K562 (cell line): ENCODE measurements around the gene KCNB1. TPM values are rescaled to one million over a fixed set of nuclear protein-coding genes. Genes with fewer than 3 reads are reported as not detected.

ENCODE experiments used
- ATAC-seq: fragments of 200-7000 bp; cut with Tn5 transposase; 3 replicates; pipeline ENCODE4 v1.9.1; 2020; ENCODE audit warnings: moderate library complexity
- BruUV-seq: library from RNA; stranded (reverse); fragments of 400-500 nt; replicated peaks from 2 replicates; lab custom pipeline; 2021; lab: Mats Ljungman, UMichigan
- CTCF ChIA-PET: fragments of 300-600 bp; formaldehyde crosslinking; extraction: SDS; loops from one replicate; lab custom pipeline; 2021; ENCODE audit warnings: low intra/inter-chr PET ratio; lab: Yijun Ruan, JAX
- POLR2A ChIA-PET: fragments of 300-600, 350-650 bp; sonication (Branson Sonifier 250); formaldehyde crosslinking; extraction: SDS; loops from one replicate; lab custom pipeline; 2021; ENCODE audit warnings: antibody characterized with exemption, inconsistent platforms; lab: Yijun Ruan, JAX
- DNase-seq, 4 experiments: peaks; one replicate each; pipeline versions ENCODE4 v3.0.0 to v3.0.0-alpha.2; 2011 to 2018; ENCODE audit warnings: low spot score in 3 of 4, mixed read lengths in 3 of 4; ENCODE audit errors: extremely low read depth in 1 of 4
- FAIRE-seq: peaks from 2 replicates; lab custom pipeline; 2011; peaks lifted over from hg19 to GRCh38; lab: Jason Lieb, UNC
- H2AFZ ChIP-seq: 2 replicates; pipeline ENCODE4 v1.6.0; 2011; ENCODE audit warnings: low read depth, low read length, control low read depth, inconsistent platforms
- H3K27ac ChIP-seq: fragments of 200-600 bp; 3 replicates; pipeline ENCODE4 v1.8.0; 2011; ENCODE audit warnings: low read depth, mild to moderate bottlenecking, control low read depth, inconsistent platforms, low read length, moderate library complexity, mixed read lengths; ENCODE audit errors: extremely low read depth
- H3K27me3 ChIP-seq, 2 experiments: fragments of 300-600 bp in 1 of 2; 2 replicates in 1 of 2; 3 replicates in 1 of 2; pipeline versions ENCODE4 v1.6.0 to v1.8.0; 2011; ENCODE audit warnings: inconsistent platforms in 2 of 2, low read length in 2 of 2, mild to moderate bottlenecking in 1 of 2, mixed read lengths in 1 of 2, moderate library complexity in 1 of 2; ENCODE audit not compliant: control insufficient read depth in 2 of 2, insufficient read depth in 2 of 2
- H3K36me3 ChIP-seq: fragments of 300-600 bp; 3 replicates; pipeline ENCODE4 v1.8.0; 2011; ENCODE audit warnings: mild to moderate bottlenecking, low read length, inconsistent platforms; ENCODE audit not compliant: control insufficient read depth, insufficient read depth
- H3K4me1 ChIP-seq, 2 experiments: fragments of 200-600 bp in 1 of 2; replicated peaks in 1 of 2; 2 replicates in 1 of 2; 3 replicates in 1 of 2; pipeline versions ENCODE4 v1.5.1 to v1.8.0; 2011; ENCODE audit warnings: inconsistent platforms in 2 of 2, low read length in 2 of 2, mild to moderate bottlenecking in 1 of 2, mixed read lengths in 1 of 2, moderate library complexity in 1 of 2; ENCODE audit not compliant: control insufficient read depth in 2 of 2, insufficient read depth in 2 of 2
- H3K4me2 ChIP-seq: 2 replicates; pipeline ENCODE4 v1.6.1; 2011; ENCODE audit warnings: low read length, control low read depth, inconsistent platforms, mixed read lengths; ENCODE audit not compliant: insufficient read depth
- H3K4me3 ChIP-seq: fragments of 200-600 bp; sonication (generic), shearing (Covaris generic); 2 replicates; pipeline ENCODE4 v1.5.1; 2016; ENCODE audit warnings: control low read depth, inconsistent platforms
- H3K79me2 ChIP-seq: fragments of 200-600 bp; 3 replicates; pipeline ENCODE4 v1.8.0; 2011; ENCODE audit warnings: low read length, inconsistent platforms; ENCODE audit not compliant: control insufficient read depth, insufficient read depth
- H3K9ac ChIP-seq, 2 experiments: 2 replicates each; pipeline versions ENCODE4 v1.6.0 to v1.6.1; 2011; ENCODE audit warnings: low read depth in 2 of 2, low read length in 2 of 2, control low read depth in 1 of 2, inconsistent platforms in 1 of 2, mild to moderate bottlenecking in 1 of 2, mixed read lengths in 1 of 2; ENCODE audit not compliant: insufficient read depth in 1 of 2
- H3K9me1 ChIP-seq: one replicate; pipeline ENCODE4 v1.6.0; 2011; ENCODE audit warnings: inconsistent platforms, mild to moderate bottlenecking, low read length, moderate library complexity; ENCODE audit not compliant: control insufficient read depth, insufficient read depth
- H3K9me3 ChIP-seq: replicated peaks from 2 replicates; pipeline ENCODE4 v1.5.1; 2011; ENCODE audit warnings: low read depth, low read length, inconsistent platforms; ENCODE audit not compliant: control insufficient read depth, insufficient read depth
- H4K20me1 ChIP-seq: replicated peaks from 2 replicates; pipeline ENCODE4 v1.6.1; 2011; ENCODE audit warnings: low read length, inconsistent platforms, mixed read lengths; ENCODE audit not compliant: control insufficient read depth, insufficient read depth
- NONO ChIP-seq, 2 experiments: fragments of 200-400 bp in 1 of 2; fragments of 450-650 bp in 1 of 2; formaldehyde crosslinking in 1 of 2; IDR thresholded peaks; 2 replicates each; pipeline ENCODE4 v1.6.1; 2017; ENCODE audit warnings: low read depth in 2 of 2, mild to moderate bottlenecking in 2 of 2, moderate library complexity in 2 of 2, low read length in 1 of 2
- WGBS: fragments of 100-300 bp; shearing (Covaris generic); methylation state at CpG from one replicate; pipeline ENCODE4 v1.1.6; 2016; ENCODE audit warnings: low coverage, mixed read lengths; ENCODE audit not compliant: insufficient coverage; ENCODE audit errors: missing lambda C conversion rate; 5-methylcytosine and 5-hydroxymethylcytosine counted together
- in situ Hi-C: fragments of 300-500 bp; cut with MboI; formaldehyde crosslinking; loops from 4 replicates; pipeline ENCODE4 v1.15.0; 2018; ENCODE audit warnings: inconsistent platforms, mixed read lengths
- intact Hi-C: fragments of 100-400 bp; cut with micrococcal nuclease; formaldehyde crosslinking; loops from 2 replicates; pipeline ENCODE4 v1.14.2; 2022
- polyA plus RNA-seq, 8 experiments: library from polyadenylated mRNA; depleted of rRNA in 4 of 8; stranded (reverse) in 5 of 8; unstranded in 3 of 8; fragments of >200 nt; fragmentation: Nextera tagmentation in 2 of 8; fragmentation: Illumina TruSeq in 1 of 8; extraction: Ambion mirVana in 2 of 8; extraction: Trizol in 1 of 8; gene quantifications; 2 replicates each; pipeline versions ENCODE4 v1.2.1 to v1.2.3, GENCODE V29; 2011 to 2014; ENCODE audit warnings: inconsistent platforms in 1 of 8, missing spikeins in 1 of 8
- total RNA-seq, 7 experiments: library from RNA; depleted of rRNA in 6 of 7; stranded (reverse); fragments of >200 nt in 6 of 7; fragmentation: Illumina TruSeq in 2 of 7; extraction: Trizol in 2 of 7; gene quantifications; 2 replicates each; pipeline versions ENCODE4 v1.2.1 to v1.2.3, GENCODE V29; 2011 to 2021; ENCODE audit warnings: low replicate concordance in 1 of 7
- TF ChIP-seq, protein P1 (sequence below): fragments of 250-450 bp; sonication (Bioruptor Pico); IDR thresholded peaks from 2 replicates; pipeline ENCODE4 v1.4.0; 2020; ENCODE audit warnings: mild to moderate bottlenecking, moderate library complexity, borderline replicate concordance

The KCNB1 gene
- total and polyA plus RNA-seq, 9 of the 15 experiments (the other 6 are each of a cell fraction or from before 2014, with no cell fraction given) = 0.01 to 0.06 TPM; not detected in 7

DNA sequence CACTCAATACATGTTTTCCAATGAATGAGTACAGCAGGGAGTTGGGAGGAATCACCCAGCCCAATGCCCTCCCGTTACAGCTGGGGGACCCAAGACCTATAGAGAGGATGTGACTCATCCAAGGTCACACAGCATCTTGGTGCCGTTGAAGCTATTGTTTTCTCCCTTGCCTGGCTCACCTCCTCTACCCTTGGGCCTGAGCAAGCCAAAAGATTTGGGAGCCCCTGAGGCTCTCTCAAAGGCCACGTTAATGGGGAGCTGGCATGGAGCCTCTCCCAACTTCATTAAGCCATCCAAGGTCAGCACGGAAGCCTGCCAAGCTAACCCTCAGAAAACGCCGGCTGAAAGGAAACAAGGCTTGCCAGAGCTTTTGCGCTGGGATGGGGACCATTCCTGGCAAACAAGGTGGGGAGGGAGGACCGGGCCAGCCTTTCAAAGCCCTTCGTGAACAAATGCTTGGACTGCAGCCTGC lies 30.4 kb downstream of the KCNB1 start (continued):
- TF ChIP-seq, protein P1, sequence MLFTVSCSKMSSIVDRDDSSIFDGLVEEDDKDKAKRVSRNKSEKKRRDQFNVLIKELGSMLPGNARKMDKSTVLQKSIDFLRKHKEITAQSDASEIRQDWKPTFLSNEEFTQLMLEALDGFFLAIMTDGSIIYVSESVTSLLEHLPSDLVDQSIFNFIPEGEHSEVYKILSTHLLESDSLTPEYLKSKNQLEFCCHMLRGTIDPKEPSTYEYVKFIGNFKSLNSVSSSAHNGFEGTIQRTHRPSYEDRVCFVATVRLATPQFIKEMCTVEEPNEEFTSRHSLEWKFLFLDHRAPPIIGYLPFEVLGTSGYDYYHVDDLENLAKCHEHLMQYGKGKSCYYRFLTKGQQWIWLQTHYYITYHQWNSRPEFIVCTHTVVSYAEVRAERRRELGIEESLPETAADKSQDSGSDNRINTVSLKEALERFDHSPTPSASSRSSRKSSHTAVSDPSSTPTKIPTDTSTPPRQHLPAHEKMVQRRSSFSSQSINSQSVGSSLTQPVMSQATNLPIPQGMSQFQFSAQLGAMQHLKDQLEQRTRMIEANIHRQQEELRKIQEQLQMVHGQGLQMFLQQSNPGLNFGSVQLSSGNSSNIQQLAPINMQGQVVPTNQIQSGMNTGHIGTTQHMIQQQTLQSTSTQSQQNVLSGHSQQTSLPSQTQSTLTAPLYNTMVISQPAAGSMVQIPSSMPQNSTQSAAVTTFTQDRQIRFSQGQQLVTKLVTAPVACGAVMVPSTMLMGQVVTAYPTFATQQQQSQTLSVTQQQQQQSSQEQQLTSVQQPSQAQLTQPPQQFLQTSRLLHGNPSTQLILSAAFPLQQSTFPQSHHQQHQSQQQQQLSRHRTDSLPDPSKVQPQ (CRISPR knock-in tag) = no peak
- TF ChIP-seq, all 486 proteins: peak for 0

DNA sequence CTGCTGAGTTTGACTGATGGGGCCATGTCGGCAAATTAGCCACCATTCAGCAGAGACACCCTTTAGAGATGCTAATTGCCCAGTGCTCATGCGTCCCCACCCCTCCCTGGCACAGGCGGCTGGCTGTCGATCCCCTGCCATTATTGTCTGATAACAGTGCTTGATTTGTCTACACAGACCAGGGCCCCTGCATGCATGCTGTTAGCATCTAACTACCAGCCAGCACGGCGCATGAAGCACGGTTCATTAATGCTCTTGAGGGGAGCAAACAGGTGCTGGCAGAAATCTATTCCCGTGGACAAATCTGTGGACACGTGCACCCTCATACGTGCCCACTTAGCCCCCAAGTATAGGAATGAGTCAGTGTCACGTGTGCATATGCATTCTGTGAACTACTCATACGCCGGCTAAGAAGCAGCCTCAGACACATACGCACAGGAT lies 32.2 kb downstream of the KCNB1 start:
- Histone ChIP-seq H3K9me1 (no peaks in the 10 kb centered on the region), H3K4me3 (no peak overlapping the region), H4K20me1 (no peaks in the 10 kb centered on the region), H2AFZ (no peak overlapping the region), H3K9me3 (no peaks in the 10 kb centered on the region), H3K9ac (no peak overlapping the region), H3K4me1 (no peaks in the 10 kb centered on the region), H3K27me3 (peaks cover 10 to 67% of the 10 kb centered on the region in 2 experiments; a peak in 4 of 5 replicates), H3K27ac (no peak overlapping the region), H3K4me2 (no peak overlapping the region), H3K79me2 (no peaks in the 10 kb centered on the region), H3K36me3 (no peaks in the 10 kb centered on the region)
- no peak for TF ChIP-seq NONO (IDR thresholded peaks at IDR 0.05; ENCODE audit: low read depth in 2 of 2, low read length in 1 of 2)
- POLR2A ChIA-PET = no interaction called here
- ATAC-seq (no peak), FAIRE-seq (no peak), DNase-seq (no peak)
- 5% methylated on average over 14 of the region's 14 CpGs for WGBS
- intact Hi-C loops = no loop called here
- CTCF ChIA-PET = no interaction called here
- in situ Hi-C loops = no loop called here
- BruUV-seq = no TSS peak
